Liver (tissue), 9 donors: ENCODE data around the gene RASGRF2. TPM values are rescaled to one million over a fixed set of nuclear protein-coding genes. Genes with fewer than 3 reads are reported as not detected.

ENCODE experiments used
- DNase-seq: peaks from one replicate; pipeline ENCODE4 v3.0.0-alpha.2; 2017; ENCODE audit warnings: low spot score
- H3K27ac ChIP-seq, 2 donors: one replicate each; pipeline ENCODE4 v1.7.0; 2013; ENCODE audit warnings: inconsistent platforms in 2 of 2, low read length in 2 of 2, control low read depth in 1 of 2, low read depth in 1 of 2, mild to moderate bottlenecking in 1 of 2
- H3K27me3 ChIP-seq, 4 donors: one replicate each; pipeline versions ENCODE4 v1.6.1 to v1.7.0; 2013; ENCODE audit warnings: low read length in 3 of 4, inconsistent platforms in 1 of 4, mild to moderate bottlenecking in 1 of 4, moderate library complexity in 1 of 4; ENCODE audit not compliant: control insufficient read depth in 4 of 4, insufficient read depth in 4 of 4
- H3K36me3 ChIP-seq, 4 donors: one replicate each; pipeline versions ENCODE4 v1.6.1 to v1.7.0; 2013; ENCODE audit warnings: low read length in 3 of 4, mild to moderate bottlenecking in 3 of 4, low read depth in 1 of 4, moderate library complexity in 1 of 4; ENCODE audit not compliant: control insufficient read depth in 4 of 4, insufficient read depth in 3 of 4
- H3K4me1 ChIP-seq, 4 donors: one replicate each; pipeline versions ENCODE4 v1.6.1 to v1.7.0; 2013; ENCODE audit warnings: low read length in 3 of 4, mild to moderate bottlenecking in 3 of 4, moderate library complexity in 1 of 4; ENCODE audit not compliant: control insufficient read depth in 4 of 4, insufficient read depth in 4 of 4
- H3K4me3 ChIP-seq, 3 donors: one replicate each; pipeline versions ENCODE4 v1.6.1 to v1.7.0; 2013; ENCODE audit warnings: low read length in 3 of 3, control low read depth in 1 of 3, low read depth in 1 of 3, mild to moderate bottlenecking in 1 of 3
- H3K9ac ChIP-seq, 2 donors: one replicate each; pipeline ENCODE4 v1.7.0; 2013; ENCODE audit warnings: low read length in 2 of 2, mild to moderate bottlenecking in 2 of 2, moderate library complexity in 2 of 2, control low read depth in 1 of 2, low read depth in 1 of 2
- H3K9me3 ChIP-seq, 4 donors: one replicate each; pipeline versions ENCODE4 v1.6.1 to v1.7.0; 2013; ENCODE audit warnings: low read length in 3 of 4; ENCODE audit not compliant: control insufficient read depth in 4 of 4
- EGR1 ChIP-seq, 2 donors: IDR thresholded peaks; 2 replicates each; pipeline ENCODE4 v1.6.1; 2016 to 2018; ENCODE audit warnings: antibody characterized with exemption in 2 of 2, low read depth in 2 of 2
- FOXA1 ChIP-seq: IDR thresholded peaks from 2 replicates; pipeline ENCODE4 v1.6.1; 2016; ENCODE audit warnings: antibody characterized with exemption
- FOXA2 ChIP-seq: IDR thresholded peaks from 2 replicates; pipeline ENCODE4 v1.6.1; 2016; ENCODE audit warnings: antibody characterized with exemption
- GABPA ChIP-seq, 2 donors: IDR thresholded peaks in 1 of 2; conservative IDR thresholded peaks in 1 of 2; 2 replicates each; pipeline ENCODE4 v1.6.1; 2016; ENCODE audit warnings: antibody characterized with exemption in 2 of 2, mild to moderate bottlenecking in 1 of 2, moderate library complexity in 1 of 2
- HNF4A ChIP-seq, 2 donors: conservative IDR thresholded peaks; 2 replicates each; pipeline ENCODE4 v1.6.1; 2016; ENCODE audit warnings: antibody characterized with exemption in 2 of 2, mild to moderate bottlenecking in 2 of 2
- HNF4G ChIP-seq: IDR thresholded peaks from 2 replicates; pipeline ENCODE4 v1.6.1; 2016; ENCODE audit warnings: antibody characterized with exemption
- JUND ChIP-seq, 2 donors: IDR thresholded peaks; 2 replicates each; pipeline ENCODE4 v1.6.1; 2016; ENCODE audit warnings: antibody characterized with exemption in 2 of 2
- NR2F2 ChIP-seq: IDR thresholded peaks from 2 replicates; pipeline ENCODE4 v1.6.1; 2016; ENCODE audit warnings: antibody characterized with exemption
- RAD21 ChIP-seq, 2 donors: IDR thresholded peaks; 2 replicates each; pipeline ENCODE4 v1.6.1; 2016; ENCODE audit warnings: antibody characterized with exemption in 2 of 2, mild to moderate bottlenecking in 2 of 2
- RXRA ChIP-seq, 2 donors: IDR thresholded peaks; 2 replicates each; pipeline ENCODE4 v1.6.1; 2017 to 2018; ENCODE audit warnings: antibody characterized with exemption in 2 of 2, mild to moderate bottlenecking in 1 of 2
- SP1 ChIP-seq: IDR thresholded peaks from 2 replicates; pipeline ENCODE4 v1.6.1; 2018; ENCODE audit warnings: antibody characterized with exemption, mild to moderate bottlenecking
- TAF1 ChIP-seq: conservative IDR thresholded peaks from 2 replicates; pipeline ENCODE4 v1.6.1; 2016; ENCODE audit warnings: antibody characterized with exemption, mild to moderate bottlenecking
- YY1 ChIP-seq: IDR thresholded peaks from 2 replicates; pipeline ENCODE4 v1.6.1; 2016; ENCODE audit warnings: antibody characterized with exemption, mild to moderate bottlenecking
- WGBS: extraction: QIAGEN DNeasy Blood & Tissue Kit; methylation state at CpG from one replicate; pipeline ENCODE4 v1.1.7; 2013; 5-methylcytosine and 5-hydroxymethylcytosine counted together
- polyA plus RNA-seq, 2 donors: library from polyadenylated mRNA; stranded (reverse) in 1 of 2; unstranded in 1 of 2; fragments of 200-250 nt in 1 of 2; fragments of >200 nt in 1 of 2; fragmentation: Nextera tagmentation in 1 of 2; extraction: Ambion mirVana in 1 of 2; gene quantifications; one replicate each; pipeline versions ENCODE4 v1.2.1 to v1.2.3, GENCODE V29; 2013 to 2015
- total RNA-seq, 2 donors: library from RNA; depleted of rRNA; stranded (reverse); fragments of >200 nt; gene quantifications; one replicate each; pipeline ENCODE4 v1.2.3, GENCODE V29; 2014
- TF ChIP-seq, protein P1 (sequence below): IDR thresholded peaks from 2 replicates; pipeline ENCODE4 v1.6.1; 2016; ENCODE audit warnings: antibody characterized with exemption
- TF ChIP-seq, protein P2 (sequence below): fragments of 150-350 bp; IDR thresholded peaks from 2 replicates; pipeline ENCODE4 v1.5.1; 2017; ENCODE audit warnings: improper control_type of control experiment, low read depth, low read length; ENCODE audit not compliant: missing input control
- TF ChIP-seq, protein P3 (sequence below): IDR thresholded peaks from 2 replicates; pipeline ENCODE4 v1.6.1; 2016; ENCODE audit warnings: antibody characterized with exemption, mild to moderate bottlenecking
- TF ChIP-seq, protein P4 (sequence below): IDR thresholded peaks from 2 replicates; pipeline ENCODE4 v1.6.1; 2016; ENCODE audit warnings: antibody characterized with exemption
- TF ChIP-seq, protein P5 (sequence below): IDR thresholded peaks from 2 replicates; pipeline ENCODE4 v1.6.1; 2016; ENCODE audit warnings: antibody characterized with exemption
- donor health status: healthy.
- donor health status: healthy.
- donor health status: healthy.
- donor health status: healthy.
- donor health status: healthy.

Gene RASGRF2
- total and polyA plus RNA-seq, 4 donors, result 0.12 to 3.3 (median 0.23) TPM

DNA sequence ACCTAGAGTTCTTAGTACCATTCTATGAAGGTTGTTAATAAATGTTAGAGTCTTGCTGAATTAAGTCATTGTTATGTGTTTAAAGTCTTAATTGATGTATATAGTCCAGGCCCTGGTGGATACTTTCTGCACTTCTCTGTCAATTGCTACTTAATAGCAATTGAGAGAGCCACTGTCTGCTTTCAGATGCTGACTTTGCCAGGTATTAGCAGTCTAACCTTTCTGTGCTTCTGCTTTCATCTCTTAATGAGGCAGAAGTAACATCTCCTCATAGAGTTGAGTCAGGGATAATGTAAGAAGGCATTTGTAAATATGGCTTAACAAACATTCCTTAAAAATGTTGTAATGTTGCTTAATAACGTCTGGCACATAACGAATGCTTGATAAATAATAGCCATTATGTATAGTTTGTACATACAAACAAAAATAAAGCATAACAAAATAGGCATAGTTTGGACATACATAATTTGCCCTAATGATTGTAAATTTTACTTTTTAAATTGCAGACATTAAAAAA, 28.3 kb downstream of the RASGRF2 start:
- Histone ChIP-seq H3K9me3 (no peaks in the 10 kb centered on the region), H3K4me1 (no peaks in the 10 kb centered on the region), H3K4me3 (no peak overlapping the region), H3K27ac (no peak overlapping the region), H3K36me3 (no peaks in the 10 kb centered on the region), H3K27me3 (no peaks in the 10 kb centered on the region), H3K9ac (no peak overlapping the region)
- DNase-seq, result no peak
- TF ChIP-seq SP1 (no peak), YY1 (no peak), JUND (IDR thresholded peaks at IDR 0.05) (no peak), FOXA2 (no peak), GABPA (IDR thresholded peaks at IDR 0.05 in 1 of 2, conservative IDR thresholded peaks at IDR 0.05 in 1 of 2) (no peak), TAF1 (no peak), FOXA1 (no peak), EGR1 (IDR thresholded peaks at IDR 0.05; ENCODE audit: low read depth in 2 of 2) (no peak), RXRA (IDR thresholded peaks at IDR 0.05) (no peak), HNF4G (no peak), HNF4A (conservative IDR thresholded peaks at IDR 0.05) (no peak), NR2F2 (no peak), RAD21 (IDR thresholded peaks at IDR 0.05) (no peak)
- TF ChIP-seq, protein P1, sequence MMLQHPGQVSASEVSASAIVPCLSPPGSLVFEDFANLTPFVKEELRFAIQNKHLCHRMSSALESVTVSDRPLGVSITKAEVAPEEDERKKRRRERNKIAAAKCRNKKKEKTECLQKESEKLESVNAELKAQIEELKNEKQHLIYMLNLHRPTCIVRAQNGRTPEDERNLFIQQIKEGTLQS, result no peak
- TF ChIP-seq, protein P2, sequence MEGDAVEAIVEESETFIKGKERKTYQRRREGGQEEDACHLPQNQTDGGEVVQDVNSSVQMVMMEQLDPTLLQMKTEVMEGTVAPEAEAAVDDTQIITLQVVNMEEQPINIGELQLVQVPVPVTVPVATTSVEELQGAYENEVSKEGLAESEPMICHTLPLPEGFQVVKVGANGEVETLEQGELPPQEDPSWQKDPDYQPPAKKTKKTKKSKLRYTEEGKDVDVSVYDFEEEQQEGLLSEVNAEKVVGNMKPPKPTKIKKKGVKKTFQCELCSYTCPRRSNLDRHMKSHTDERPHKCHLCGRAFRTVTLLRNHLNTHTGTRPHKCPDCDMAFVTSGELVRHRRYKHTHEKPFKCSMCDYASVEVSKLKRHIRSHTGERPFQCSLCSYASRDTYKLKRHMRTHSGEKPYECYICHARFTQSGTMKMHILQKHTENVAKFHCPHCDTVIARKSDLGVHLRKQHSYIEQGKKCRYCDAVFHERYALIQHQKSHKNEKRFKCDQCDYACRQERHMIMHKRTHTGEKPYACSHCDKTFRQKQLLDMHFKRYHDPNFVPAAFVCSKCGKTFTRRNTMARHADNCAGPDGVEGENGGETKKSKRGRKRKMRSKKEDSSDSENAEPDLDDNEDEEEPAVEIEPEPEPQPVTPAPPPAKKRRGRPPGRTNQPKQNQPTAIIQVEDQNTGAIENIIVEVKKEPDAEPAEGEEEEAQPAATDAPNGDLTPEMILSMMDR, result no peak
- TF ChIP-seq, protein P3, sequence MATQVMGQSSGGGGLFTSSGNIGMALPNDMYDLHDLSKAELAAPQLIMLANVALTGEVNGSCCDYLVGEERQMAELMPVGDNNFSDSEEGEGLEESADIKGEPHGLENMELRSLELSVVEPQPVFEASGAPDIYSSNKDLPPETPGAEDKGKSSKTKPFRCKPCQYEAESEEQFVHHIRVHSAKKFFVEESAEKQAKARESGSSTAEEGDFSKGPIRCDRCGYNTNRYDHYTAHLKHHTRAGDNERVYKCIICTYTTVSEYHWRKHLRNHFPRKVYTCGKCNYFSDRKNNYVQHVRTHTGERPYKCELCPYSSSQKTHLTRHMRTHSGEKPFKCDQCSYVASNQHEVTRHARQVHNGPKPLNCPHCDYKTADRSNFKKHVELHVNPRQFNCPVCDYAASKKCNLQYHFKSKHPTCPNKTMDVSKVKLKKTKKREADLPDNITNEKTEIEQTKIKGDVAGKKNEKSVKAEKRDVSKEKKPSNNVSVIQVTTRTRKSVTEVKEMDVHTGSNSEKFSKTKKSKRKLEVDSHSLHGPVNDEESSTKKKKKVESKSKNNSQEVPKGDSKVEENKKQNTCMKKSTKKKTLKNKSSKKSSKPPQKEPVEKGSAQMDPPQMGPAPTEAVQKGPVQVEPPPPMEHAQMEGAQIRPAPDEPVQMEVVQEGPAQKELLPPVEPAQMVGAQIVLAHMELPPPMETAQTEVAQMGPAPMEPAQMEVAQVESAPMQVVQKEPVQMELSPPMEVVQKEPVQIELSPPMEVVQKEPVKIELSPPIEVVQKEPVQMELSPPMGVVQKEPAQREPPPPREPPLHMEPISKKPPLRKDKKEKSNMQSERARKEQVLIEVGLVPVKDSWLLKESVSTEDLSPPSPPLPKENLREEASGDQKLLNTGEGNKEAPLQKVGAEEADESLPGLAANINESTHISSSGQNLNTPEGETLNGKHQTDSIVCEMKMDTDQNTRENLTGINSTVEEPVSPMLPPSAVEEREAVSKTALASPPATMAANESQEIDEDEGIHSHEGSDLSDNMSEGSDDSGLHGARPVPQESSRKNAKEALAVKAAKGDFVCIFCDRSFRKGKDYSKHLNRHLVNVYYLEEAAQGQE, result no peak
- TF ChIP-seq, protein P4, sequence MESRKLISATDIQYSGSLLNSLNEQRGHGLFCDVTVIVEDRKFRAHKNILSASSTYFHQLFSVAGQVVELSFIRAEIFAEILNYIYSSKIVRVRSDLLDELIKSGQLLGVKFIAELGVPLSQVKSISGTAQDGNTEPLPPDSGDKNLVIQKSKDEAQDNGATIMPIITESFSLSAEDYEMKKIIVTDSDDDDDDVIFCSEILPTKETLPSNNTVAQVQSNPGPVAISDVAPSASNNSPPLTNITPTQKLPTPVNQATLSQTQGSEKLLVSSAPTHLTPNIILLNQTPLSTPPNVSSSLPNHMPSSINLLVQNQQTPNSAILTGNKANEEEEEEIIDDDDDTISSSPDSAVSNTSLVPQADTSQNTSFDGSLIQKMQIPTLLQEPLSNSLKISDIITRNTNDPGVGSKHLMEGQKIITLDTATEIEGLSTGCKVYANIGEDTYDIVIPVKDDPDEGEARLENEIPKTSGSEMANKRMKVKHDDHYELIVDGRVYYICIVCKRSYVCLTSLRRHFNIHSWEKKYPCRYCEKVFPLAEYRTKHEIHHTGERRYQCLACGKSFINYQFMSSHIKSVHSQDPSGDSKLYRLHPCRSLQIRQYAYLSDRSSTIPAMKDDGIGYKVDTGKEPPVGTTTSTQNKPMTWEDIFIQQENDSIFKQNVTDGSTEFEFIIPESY, result no peak
- TF ChIP-seq, protein P5, sequence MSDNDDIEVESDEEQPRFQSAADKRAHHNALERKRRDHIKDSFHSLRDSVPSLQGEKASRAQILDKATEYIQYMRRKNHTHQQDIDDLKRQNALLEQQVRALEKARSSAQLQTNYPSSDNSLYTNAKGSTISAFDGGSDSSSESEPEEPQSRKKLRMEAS, result no peak
- 81% methylated on average over 2 of the region's 2 CpGs for WGBS
